Measurements from ENCODE around the gene ADAMTS10. TPM values are rescaled to one million over a fixed set of nuclear protein-coding genes. Genes with fewer than 3 reads are reported as not detected.
"Not testable (repeated sequence)": the region's sequence is repeated elsewhere in the genome, so short reads cannot be mapped to it uniquely, and the experiment has no call there.

ADAMTS10 gene
- total RNA-seq, 1 donor from 2014 or later = 87.6 TPM

DNA sequence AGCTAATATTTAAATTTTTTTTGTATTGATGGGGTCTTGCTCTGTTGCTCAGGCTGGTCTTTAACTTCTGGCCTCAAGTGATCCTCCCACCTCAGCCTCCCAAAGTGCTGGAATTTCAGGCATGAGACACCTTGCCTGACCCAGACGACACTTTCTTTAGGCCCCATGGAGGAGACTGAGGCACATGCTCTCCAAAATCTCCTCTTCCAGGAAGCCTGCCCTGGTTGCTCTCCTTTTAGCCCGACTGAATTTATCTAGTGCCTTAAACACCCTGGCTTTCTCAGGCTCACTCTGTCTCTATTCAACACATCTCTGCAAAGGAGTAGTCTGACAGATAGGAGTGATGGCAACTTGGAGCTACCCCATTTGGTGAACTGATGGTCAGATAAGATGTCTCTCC is 52.2 kb downstream of the ADAMTS10 start:
- no peak overlapping the region for H3K27ac Mint-ChIP-seq (ENCODE audit: unreplicated experiment)
- H3K27me3 Mint-ChIP-seq (ENCODE audit: unreplicated experiment) = peaks cover 4% of the 10 kb centered on the region

DNA sequence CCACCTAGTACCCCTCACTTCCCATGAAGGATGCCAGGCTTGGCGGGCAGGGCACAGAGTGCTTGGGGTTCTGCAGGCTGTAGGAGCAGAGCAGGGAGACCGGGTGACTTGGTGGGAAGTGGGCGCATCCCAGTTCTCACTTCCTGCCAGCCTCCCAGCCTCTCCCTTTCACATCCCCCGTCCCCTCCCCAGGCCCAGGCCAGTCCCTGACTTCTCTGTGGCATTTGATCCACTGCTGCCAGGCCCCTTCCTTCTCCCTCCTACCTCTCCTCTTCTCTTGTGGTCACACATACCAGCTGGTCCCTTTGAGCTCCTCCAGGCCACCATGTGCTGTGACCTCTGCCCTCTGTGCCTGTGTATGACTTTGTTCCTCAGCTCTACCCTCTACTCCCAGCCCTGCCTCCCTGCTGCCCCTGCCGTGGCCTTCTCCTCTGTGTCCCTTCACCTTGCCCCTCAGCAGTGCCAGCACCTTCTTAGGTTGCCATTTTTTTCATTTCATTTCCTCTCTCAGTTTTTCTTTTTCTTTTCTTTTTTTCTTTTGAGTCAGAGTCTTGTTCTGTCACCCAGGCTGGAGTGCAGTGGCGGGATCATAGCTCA is 52.8 kb downstream of the ADAMTS10 start:
- Mint-ChIP-seq H3K4me1 (ENCODE audit: low read depth, unreplicated experiment) (no peaks in the 10 kb centered on the region), H3K36me3 (ENCODE audit: unreplicated experiment) (no peaks in the 10 kb centered on the region), H3K27ac (ENCODE audit: unreplicated experiment) (no peak overlapping the region), H3K4me3 (ENCODE audit: unreplicated experiment) (no peak overlapping the region), H3K9me3 (ENCODE audit: unreplicated experiment) (peaks cover 4% of the 10 kb centered on the region), H3K27me3 (ENCODE audit: unreplicated experiment) (peaks cover 4% of the 10 kb centered on the region)
- no peak for DNase-seq
- TF ChIP-seq, protein P1, sequence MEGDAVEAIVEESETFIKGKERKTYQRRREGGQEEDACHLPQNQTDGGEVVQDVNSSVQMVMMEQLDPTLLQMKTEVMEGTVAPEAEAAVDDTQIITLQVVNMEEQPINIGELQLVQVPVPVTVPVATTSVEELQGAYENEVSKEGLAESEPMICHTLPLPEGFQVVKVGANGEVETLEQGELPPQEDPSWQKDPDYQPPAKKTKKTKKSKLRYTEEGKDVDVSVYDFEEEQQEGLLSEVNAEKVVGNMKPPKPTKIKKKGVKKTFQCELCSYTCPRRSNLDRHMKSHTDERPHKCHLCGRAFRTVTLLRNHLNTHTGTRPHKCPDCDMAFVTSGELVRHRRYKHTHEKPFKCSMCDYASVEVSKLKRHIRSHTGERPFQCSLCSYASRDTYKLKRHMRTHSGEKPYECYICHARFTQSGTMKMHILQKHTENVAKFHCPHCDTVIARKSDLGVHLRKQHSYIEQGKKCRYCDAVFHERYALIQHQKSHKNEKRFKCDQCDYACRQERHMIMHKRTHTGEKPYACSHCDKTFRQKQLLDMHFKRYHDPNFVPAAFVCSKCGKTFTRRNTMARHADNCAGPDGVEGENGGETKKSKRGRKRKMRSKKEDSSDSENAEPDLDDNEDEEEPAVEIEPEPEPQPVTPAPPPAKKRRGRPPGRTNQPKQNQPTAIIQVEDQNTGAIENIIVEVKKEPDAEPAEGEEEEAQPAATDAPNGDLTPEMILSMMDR (IDR thresholded peaks at IDR 0.05; ENCODE audit: partially characterized antibody, unreplicated experiment) = no peak

More for the DNA sequence above, 52.2 kb downstream of the ADAMTS10 start:
- TF ChIP-seq, protein P1 (IDR thresholded peaks at IDR 0.05; ENCODE audit: partially characterized antibody, unreplicated experiment) = no peak
- Mint-ChIP-seq H3K36me3 (ENCODE audit: unreplicated experiment) (no peaks in the 10 kb centered on the region), H3K4me1 (ENCODE audit: low read depth, unreplicated experiment) (no peaks in the 10 kb centered on the region), H3K9me3 (ENCODE audit: unreplicated experiment) (peaks cover 4% of the 10 kb centered on the region), H3K4me3 (ENCODE audit: unreplicated experiment) (no peak overlapping the region)
- DNase-seq = no peak

DNA sequence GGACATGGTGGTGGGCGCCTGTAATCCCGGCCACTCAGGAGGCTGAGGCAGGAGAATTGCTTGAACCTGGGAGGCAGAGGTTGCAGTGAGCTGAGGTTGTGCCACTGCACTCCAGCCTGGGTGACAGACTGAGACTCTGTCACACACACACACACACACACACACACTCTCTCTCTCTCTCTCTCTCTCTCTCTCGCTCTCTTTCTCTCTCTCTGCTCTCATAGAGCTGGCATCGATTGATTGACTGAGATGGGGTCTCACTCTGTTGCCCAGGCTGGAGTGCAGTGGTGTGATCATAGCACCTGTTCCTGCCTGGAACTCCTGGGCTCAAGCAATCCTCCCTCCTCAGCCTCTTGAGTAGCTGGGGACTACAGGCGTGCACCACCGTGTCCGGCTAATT is 56.8 kb downstream of the ADAMTS10 start:
- not testable (repeated sequence) for H3K4me3 Mint-ChIP-seq (ENCODE audit: unreplicated experiment); DNase-seq; H3K27ac Mint-ChIP-seq (ENCODE audit: unreplicated experiment); H3K4me1 Mint-ChIP-seq (ENCODE audit: low read depth, unreplicated experiment); H3K27me3 Mint-ChIP-seq (ENCODE audit: unreplicated experiment); H3K36me3 Mint-ChIP-seq (ENCODE audit: unreplicated experiment); H3K9me3 Mint-ChIP-seq (ENCODE audit: unreplicated experiment)

DNA sequence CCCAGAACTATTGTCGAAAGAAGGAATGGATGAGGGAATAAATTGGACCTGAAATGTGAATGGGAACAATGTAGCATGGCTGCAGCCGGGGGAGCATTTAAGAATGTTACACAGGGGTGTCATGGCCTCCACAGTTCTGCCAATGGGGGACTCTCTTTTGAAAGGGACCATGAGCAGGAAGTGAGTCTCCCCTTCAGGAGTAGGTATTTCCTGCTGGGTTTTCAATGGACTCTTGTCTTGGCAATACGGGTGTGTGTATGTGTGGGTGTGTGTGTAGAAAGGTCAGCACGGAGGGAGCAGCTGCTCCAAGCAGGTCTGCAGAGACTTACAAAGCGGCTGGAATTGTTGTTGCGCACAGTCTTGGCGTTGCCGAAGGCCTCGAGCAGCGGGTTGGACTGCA is 57.7 kb downstream of the ADAMTS10 start:
- peaks cover 3% of the 10 kb centered on the region for H3K9me3 Mint-ChIP-seq (ENCODE audit: unreplicated experiment)
- no peak overlapping the region for H3K4me3 Mint-ChIP-seq (ENCODE audit: unreplicated experiment)
- no peaks in the 10 kb centered on the region for H3K36me3 Mint-ChIP-seq (ENCODE audit: unreplicated experiment)
- H3K27ac Mint-ChIP-seq (ENCODE audit: unreplicated experiment) = no peak overlapping the region
- TF ChIP-seq, protein P1 (IDR thresholded peaks at IDR 0.05; ENCODE audit: partially characterized antibody, unreplicated experiment) = no peak
- no peak for DNase-seq
- peaks cover 3% of the 10 kb centered on the region for H3K27me3 Mint-ChIP-seq (ENCODE audit: unreplicated experiment)
- no peaks in the 10 kb centered on the region for H3K4me1 Mint-ChIP-seq (ENCODE audit: low read depth, unreplicated experiment)

DNA sequence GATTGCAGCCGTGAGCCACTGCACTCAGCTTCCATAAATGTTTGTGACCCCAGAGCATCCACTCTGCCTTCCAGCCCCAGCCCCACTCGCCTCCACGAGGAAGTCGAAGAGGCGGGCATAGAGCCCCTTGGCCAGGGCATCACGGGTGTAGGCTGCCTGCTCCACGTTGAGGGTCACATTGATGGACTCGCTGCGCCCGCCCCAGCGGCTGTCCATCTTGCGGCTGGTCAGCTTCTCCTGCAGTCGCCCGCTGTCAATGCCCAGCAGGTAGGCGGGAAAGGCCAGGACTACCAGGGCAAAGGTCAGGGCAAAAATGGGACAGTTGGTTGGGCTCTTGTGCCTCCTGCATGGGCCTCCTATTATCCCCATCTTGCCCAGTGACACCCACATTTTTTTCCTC is 60.4 kb downstream of the ADAMTS10 start:
- peaks cover 4% of the 10 kb centered on the region for H3K27me3 Mint-ChIP-seq (ENCODE audit: unreplicated experiment)
- no peak overlapping the region for H3K27ac Mint-ChIP-seq (ENCODE audit: unreplicated experiment)
- H3K9me3 Mint-ChIP-seq (ENCODE audit: unreplicated experiment) = peaks cover 1% of the 10 kb centered on the region
- no peaks in the 10 kb centered on the region for H3K4me1 Mint-ChIP-seq (ENCODE audit: low read depth, unreplicated experiment)
- H3K36me3 Mint-ChIP-seq (ENCODE audit: unreplicated experiment) = no peaks in the 10 kb centered on the region
- TF ChIP-seq, protein P1 (IDR thresholded peaks at IDR 0.05; ENCODE audit: partially characterized antibody, unreplicated experiment) = no peak
- no peak for DNase-seq
- no peak overlapping the region for H3K4me3 Mint-ChIP-seq (ENCODE audit: unreplicated experiment)
